MCF 10A (cell line): ENCODE measurements around the gene WWP2. TPM values are rescaled to one million over a fixed set of nuclear protein-coding genes. Genes with fewer than 3 reads are reported as not detected.

Source experiments
- BruUV-seq: library from RNA; stranded (reverse); fragments of 400-500 nt; replicated peaks from 2 replicates; lab custom pipeline; 2021; lab: Mats Ljungman, UMichigan
- CTCF ChIA-PET: fragments of 300-600 bp; sonication (Branson Sonifier 250); formaldehyde crosslinking; extraction: SDS; loops from one replicate; lab custom pipeline; 2021; ENCODE audit warnings: antibody characterized with exemption, inconsistent platforms; lab: Yijun Ruan, JAX
- POLR2A ChIA-PET: fragments of 300-600, 350-650 bp; sonication (Branson Sonifier 250); formaldehyde crosslinking; extraction: SDS; loops from one replicate; lab custom pipeline; 2020; ENCODE audit warnings: antibody characterized with exemption, inconsistent platforms; lab: Yijun Ruan, JAX
- DNase-seq: peaks from one replicate; pipeline ENCODE4 v3.0.0-alpha.2; 2018; ENCODE audit not compliant: unreplicated experiment
- H3K27ac Mint-ChIP-seq: one replicate; pipeline ENCODE4 v1.8.0; 2022; ENCODE audit warnings: mild to moderate bottlenecking, low read depth, mixed read lengths; ENCODE audit not compliant: unreplicated experiment
- H3K27me3 Mint-ChIP-seq: one replicate; pipeline ENCODE4 v1.8.0; 2022; ENCODE audit warnings: mixed read lengths; ENCODE audit not compliant: insufficient read depth, unreplicated experiment
- H3K36me3 Mint-ChIP-seq: one replicate; pipeline ENCODE4 v1.8.0; 2022; ENCODE audit warnings: mild to moderate bottlenecking, moderate library complexity, mixed read lengths; ENCODE audit not compliant: insufficient read depth, unreplicated experiment
- H3K4me1 Mint-ChIP-seq: one replicate; pipeline ENCODE4 v1.8.0; 2022; ENCODE audit warnings: mixed read lengths; ENCODE audit not compliant: insufficient read depth, unreplicated experiment
- H3K4me3 Mint-ChIP-seq: one replicate; pipeline ENCODE4 v1.8.0; 2022; ENCODE audit warnings: mild to moderate bottlenecking, moderate library complexity, mixed read lengths; ENCODE audit not compliant: unreplicated experiment
- H3K9me3 Mint-ChIP-seq: one replicate; pipeline ENCODE4 v1.8.0; 2022; ENCODE audit warnings: mixed read lengths; ENCODE audit not compliant: unreplicated experiment
- CTCF ChIP-seq: fragments of 200-600 bp; IDR thresholded peaks from one replicate; pipeline ENCODE4 v1.8.0; 2022; ENCODE audit warnings: antibody characterized with exemption, mild to moderate bottlenecking; ENCODE audit not compliant: unreplicated experiment
- intact Hi-C: fragments of 100-400 bp; cut with micrococcal nuclease; formaldehyde crosslinking; loops from 2 replicates; pipeline ENCODE4 v1.14.1; 2022
- total RNA-seq: library from RNA; stranded (reverse); gene quantifications from 2 replicates; pipeline ENCODE4 v1.2.3, GENCODE V29; 2022

WWP2 gene
- total RNA-seq, 1 experiment from 2014 or later, result 30.4 TPM

DNA sequence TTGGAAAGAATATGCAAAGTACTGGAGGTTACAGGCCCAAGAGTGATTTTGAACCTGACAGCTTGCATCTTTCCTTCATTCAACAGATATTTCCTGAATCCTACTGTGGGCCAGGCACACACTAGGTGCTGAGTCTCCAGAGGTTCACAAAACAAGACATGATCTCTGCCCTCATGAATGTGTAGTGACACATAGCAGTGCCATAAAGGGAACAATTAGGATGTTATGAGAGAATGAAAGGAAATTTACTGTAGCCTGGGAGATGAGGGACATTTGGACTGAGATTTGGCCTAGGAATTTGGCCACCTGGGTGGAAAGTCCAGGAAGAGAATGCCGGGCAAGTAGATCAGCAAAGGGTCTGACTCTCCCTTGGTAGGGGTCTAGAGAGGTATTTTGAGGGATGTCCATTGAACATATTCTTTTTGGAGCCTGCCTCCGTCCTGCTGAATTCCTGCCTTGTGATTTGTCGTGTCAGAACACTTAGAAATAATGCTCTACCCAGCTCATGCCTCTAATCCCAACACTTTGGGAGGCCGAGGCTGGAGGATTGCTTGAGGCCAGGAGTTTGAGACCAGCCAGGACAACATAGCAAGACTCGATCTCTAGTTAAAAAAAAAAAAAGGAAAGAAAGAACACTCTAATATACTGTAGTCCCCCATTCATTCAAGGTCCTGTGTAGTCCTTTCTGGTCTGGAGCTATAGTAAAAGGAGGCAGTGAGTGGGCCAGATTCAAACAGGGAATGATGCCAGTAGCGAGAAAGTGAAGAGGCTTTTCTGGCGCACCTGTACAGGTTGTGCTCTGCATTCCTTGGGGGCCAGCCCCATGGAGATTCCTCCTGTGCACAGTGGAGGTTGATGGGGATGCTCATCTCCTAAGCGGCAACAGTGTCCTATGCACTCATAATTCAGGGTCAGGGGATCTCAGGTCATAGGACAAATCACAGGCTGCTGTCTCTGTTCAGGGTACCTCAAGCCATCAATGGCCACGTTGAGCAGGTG, 98.4 kb downstream of the WWP2 start:
- DNase-seq, result no peak
- no TSS peak for BruUV-seq
- Mint-ChIP-seq H3K4me1 (peaks cover 6% of the 10 kb centered on the region), H3K27me3 (no peaks in the 10 kb centered on the region), H3K9me3 (no peaks in the 10 kb centered on the region), H3K36me3 (peaks cover 19% of the 10 kb centered on the region), H3K27ac (no peak overlapping the region), H3K4me3 (no peak overlapping the region)
- intact Hi-C loops, result no loop called here
- CTCF ChIA-PET, result interaction anchor here (0.6 to 1.0 kb wide), 5 partner anchors 12 to 380 kb away, joined by 3 to 5 read pairs (median 4); no protein-coding TSS in a partner anchor
- TF ChIP-seq CTCF, result no peak
- POLR2A ChIA-PET, result no interaction called here

GRCh38 chr16:69861292-69862030, 99.3 kb downstream of the WWP2 start:
- H3K4me3 Mint-ChIP-seq, result no peak overlapping the region
- CTCF ChIA-PET, result interaction anchor here (0.6 to 1.0 kb wide), 5 partner anchors 10 to 167 kb away, joined by 3 to 5 read pairs (median 4); no protein-coding TSS in a partner anchor
- DNase-seq, result no peak
- no peaks in the 10 kb centered on the region for H3K9me3 Mint-ChIP-seq
- no peak overlapping the region for H3K27ac Mint-ChIP-seq
- peaks cover 6% of the 10 kb centered on the region for H3K4me1 Mint-ChIP-seq
- peaks cover 19% of the 10 kb centered on the region for H3K36me3 Mint-ChIP-seq
- no peaks in the 10 kb centered on the region for H3K27me3 Mint-ChIP-seq
- no TSS peak for BruUV-seq
- no peak for TF ChIP-seq CTCF
- POLR2A ChIA-PET, result no interaction called here
- intact Hi-C loops, result no loop called here

DNA sequence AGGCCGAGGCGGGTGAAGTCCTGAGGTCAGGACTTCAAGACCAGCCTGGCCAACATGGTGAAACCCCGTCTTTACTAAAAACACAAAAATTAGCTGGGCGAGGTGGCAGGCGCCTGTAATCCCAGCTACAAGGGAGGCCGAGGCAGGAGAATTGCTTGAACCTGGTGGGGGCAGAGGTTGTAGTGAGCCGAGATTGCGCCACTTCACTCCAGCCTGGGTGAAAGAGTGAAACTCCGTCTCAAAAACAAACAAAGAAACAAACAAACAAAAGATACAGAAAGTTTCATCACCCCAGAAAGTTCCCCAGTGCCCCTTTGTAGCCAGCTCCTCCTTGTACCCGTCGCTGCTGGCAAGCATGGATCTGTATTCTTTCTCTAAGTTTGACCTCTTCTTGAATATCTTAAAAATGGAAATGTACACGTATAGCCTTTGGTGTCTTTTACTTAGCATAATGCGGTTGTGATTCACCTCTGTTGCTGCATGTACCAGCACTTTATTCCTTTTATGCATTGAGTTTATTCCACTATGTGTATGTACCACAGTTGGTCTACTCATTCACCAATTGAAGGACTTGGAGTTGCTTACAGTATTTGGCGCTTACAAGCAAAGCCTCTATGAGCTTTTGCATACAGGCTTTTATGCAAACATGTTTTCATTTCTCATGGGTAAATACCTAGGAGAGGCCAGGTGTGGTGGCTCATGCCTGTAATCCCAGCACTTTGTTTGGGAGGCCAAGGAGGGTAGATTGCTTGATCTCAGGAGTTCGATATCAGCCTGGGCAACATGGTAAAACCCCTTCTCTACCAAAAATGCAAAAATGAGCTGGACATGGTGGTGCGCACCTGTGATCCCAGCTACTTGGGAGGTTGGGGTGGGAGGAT, 101.5 kb downstream of the WWP2 start:
- CTCF ChIA-PET, result interaction anchor here (0.6 to 0.7 kb wide), 2 partner anchors 46 to 879 kb away, joined by 3 to 5 read pairs; no protein-coding TSS in a partner anchor
- Mint-ChIP-seq H3K9me3 (no peaks in the 10 kb centered on the region), H3K27ac (no peak overlapping the region), H3K4me3 (no peak overlapping the region), H3K36me3 (peaks cover 15% of the 10 kb centered on the region), H3K27me3 (no peaks in the 10 kb centered on the region), H3K4me1 (peaks cover 6% of the 10 kb centered on the region)
- DNase-seq, result no peak
- POLR2A ChIA-PET, result no interaction called here
- intact Hi-C loops, result no loop called here
- BruUV-seq, result no TSS peak
- no peak for TF ChIP-seq CTCF
